AG04450 (cell line): ENCODE data around the gene CNOT6L. TPM values are rescaled to one million over a fixed set of nuclear protein-coding genes. Genes with fewer than 3 reads are reported as not detected.

Source experiments
- CTCF ChIA-PET: fragments of 300-600, 350-600 bp; formaldehyde crosslinking; extraction: SDS; loops from one replicate; lab custom pipeline; 2022; ENCODE audit warnings: antibody characterized with exemption, inconsistent platforms; lab: Charles Lee
- POLR2A ChIA-PET: fragments of 350-600 bp; formaldehyde crosslinking; extraction: SDS; loops from one replicate; lab custom pipeline; 2021; ENCODE audit warnings: antibody characterized with exemption, inconsistent platforms; lab: Yijun Ruan, JAX
- DNase-seq: peaks from one replicate; pipeline ENCODE4 v3.0.0-alpha.2; 2011; ENCODE audit warnings: low read depth, low spot score
- H3K27ac ChIP-seq: one replicate; pipeline ENCODE4 v1.5.1; 2012; ENCODE audit warnings: low read depth, low read length, control low read depth
- H3K27me3 ChIP-seq: one replicate; pipeline ENCODE4 v1.6.0; 2012; ENCODE audit warnings: low read length; ENCODE audit not compliant: control insufficient read depth, insufficient read depth
- H3K4me3 ChIP-seq: 2 replicates; pipeline ENCODE4 v1.5.1; 2011; ENCODE audit warnings: mild to moderate bottlenecking, low read depth, low read length, control low read depth
- H3K9me3 ChIP-seq: 2 replicates; pipeline ENCODE4 v1.5.1; 2012; ENCODE audit warnings: low read length; ENCODE audit not compliant: control insufficient read depth, insufficient read depth
- polyA plus RNA-seq: library from polyadenylated mRNA; depleted of rRNA; stranded (reverse); fragments of >200 nt; gene quantifications from 2 replicates; pipeline ENCODE4 v1.2.3, GENCODE V29; 2011
- TF ChIP-seq, protein P1 (sequence below): IDR thresholded peaks from 2 replicates; pipeline ENCODE4 v1.5.1; 2011; ENCODE audit warnings: low read depth, low read length, control low read depth, inconsistent platforms

CNOT6L gene
- polyA plus RNA-seq, 1 experiment, result 10.7 TPM

DNA sequence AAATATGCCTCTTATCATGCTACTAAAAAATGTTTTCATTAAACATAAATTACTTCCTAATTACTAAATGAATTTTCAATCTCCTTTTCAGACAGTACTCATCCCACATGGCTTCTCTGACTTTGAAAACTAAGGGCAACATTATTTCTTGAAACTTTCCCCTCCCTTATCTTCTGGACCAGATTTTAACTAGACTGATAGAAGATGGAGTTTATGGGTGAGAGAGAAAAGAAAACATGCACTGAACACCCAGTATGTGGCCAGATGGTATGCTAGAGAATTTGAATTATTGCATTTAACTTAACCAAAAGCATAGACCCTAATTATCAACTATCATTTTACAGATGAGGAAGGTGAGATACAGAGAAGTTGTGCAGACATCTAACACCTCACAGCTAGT, 16.8 kb downstream of the CNOT6L start:
- H3K9me3 ChIP-seq, result no peaks in the 10 kb centered on the region
- TF ChIP-seq, protein P1, sequence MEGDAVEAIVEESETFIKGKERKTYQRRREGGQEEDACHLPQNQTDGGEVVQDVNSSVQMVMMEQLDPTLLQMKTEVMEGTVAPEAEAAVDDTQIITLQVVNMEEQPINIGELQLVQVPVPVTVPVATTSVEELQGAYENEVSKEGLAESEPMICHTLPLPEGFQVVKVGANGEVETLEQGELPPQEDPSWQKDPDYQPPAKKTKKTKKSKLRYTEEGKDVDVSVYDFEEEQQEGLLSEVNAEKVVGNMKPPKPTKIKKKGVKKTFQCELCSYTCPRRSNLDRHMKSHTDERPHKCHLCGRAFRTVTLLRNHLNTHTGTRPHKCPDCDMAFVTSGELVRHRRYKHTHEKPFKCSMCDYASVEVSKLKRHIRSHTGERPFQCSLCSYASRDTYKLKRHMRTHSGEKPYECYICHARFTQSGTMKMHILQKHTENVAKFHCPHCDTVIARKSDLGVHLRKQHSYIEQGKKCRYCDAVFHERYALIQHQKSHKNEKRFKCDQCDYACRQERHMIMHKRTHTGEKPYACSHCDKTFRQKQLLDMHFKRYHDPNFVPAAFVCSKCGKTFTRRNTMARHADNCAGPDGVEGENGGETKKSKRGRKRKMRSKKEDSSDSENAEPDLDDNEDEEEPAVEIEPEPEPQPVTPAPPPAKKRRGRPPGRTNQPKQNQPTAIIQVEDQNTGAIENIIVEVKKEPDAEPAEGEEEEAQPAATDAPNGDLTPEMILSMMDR, result no peak
- H3K27me3 ChIP-seq, result no peaks in the 10 kb centered on the region
- H3K27ac ChIP-seq, result no peak overlapping the region
- no peak overlapping the region for H3K4me3 ChIP-seq
- ChIA-PET POLR2A (no interaction called here), CTCF (no interaction called here)
- DNase-seq, result no peak

DNA sequence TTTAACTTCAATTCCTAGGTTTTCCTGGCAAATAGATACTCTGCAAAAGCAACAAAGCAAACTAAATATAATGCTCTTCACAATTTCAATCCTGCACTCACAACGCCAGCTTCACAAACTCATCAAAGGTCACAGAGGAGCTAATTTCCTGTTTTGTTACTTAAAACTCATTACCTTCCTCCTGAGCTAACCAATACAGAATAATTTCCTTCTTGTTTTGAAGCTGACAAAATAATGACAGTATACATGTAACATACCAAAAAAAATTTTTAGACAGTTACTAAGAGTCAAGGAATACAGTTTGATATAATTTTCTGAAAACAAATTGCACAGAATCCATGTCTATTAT, 17.9 kb downstream of the CNOT6L start:
- H3K9me3 ChIP-seq, result no peaks in the 10 kb centered on the region
- no peaks in the 10 kb centered on the region for H3K27me3 ChIP-seq
- ChIA-PET POLR2A (no interaction called here), CTCF (interaction anchor here (1.1 kb wide), 1 partner anchor 16 kb away, joined by 7 read pairs; no protein-coding TSS in a partner anchor)
- no peak overlapping the region for H3K27ac ChIP-seq
- TF ChIP-seq, protein P1, result no peak
- H3K4me3 ChIP-seq, result no peak overlapping the region
- no peak for DNase-seq

- H3K27ac ChIP-seq, result no peak overlapping the region
- H3K4me3 ChIP-seq, result no peak overlapping the region
- no peaks in the 10 kb centered on the region for H3K9me3 ChIP-seq
- DNase-seq, result no peak
- POLR2A ChIA-PET, result no interaction called here
- TF ChIP-seq, protein P1, result no peak
- CTCF ChIA-PET, result interaction anchor here (1.1 kb wide), 1 partner anchor 17 kb away, joined by 7 read pairs; no protein-coding TSS in a partner anchor
- no peaks in the 10 kb centered on the region for H3K27me3 ChIP-seq
Measured at GRCh38 chr4:77800483-77801259, 18.5 kb downstream of the CNOT6L start.

GRCh38 chr4:77800077-77800476, 19.1 kb downstream of the CNOT6L start:
- TF ChIP-seq, protein P1, result no peak
- POLR2A ChIA-PET, result no interaction called here
- H3K9me3 ChIP-seq, result no peaks in the 10 kb centered on the region
- CTCF ChIA-PET, result interaction anchor here (1.1 kb wide), 1 partner anchor 17 kb away, joined by 7 read pairs; no protein-coding TSS in a partner anchor
- no peak overlapping the region for H3K4me3 ChIP-seq
- no peaks in the 10 kb centered on the region for H3K27me3 ChIP-seq
- DNase-seq, result no peak
- H3K27ac ChIP-seq, result no peak overlapping the region

DNA sequence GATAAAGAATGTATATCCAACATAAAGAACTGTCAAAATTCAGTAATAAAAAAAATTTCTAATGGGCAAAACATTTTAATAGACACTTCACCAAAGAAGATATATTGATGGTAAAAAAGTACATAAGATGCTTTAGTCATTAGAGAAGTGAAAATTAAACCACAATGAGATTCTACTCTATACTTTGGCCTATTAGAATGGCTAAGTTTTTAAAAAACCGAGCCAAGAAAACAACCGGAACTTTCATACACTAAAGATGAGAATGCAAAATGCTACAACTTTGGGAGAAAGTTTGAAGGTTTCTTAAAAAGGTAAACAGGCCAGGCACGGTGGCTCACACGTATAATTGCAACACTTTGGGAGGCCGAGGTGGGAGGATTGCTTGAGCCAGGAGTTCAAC, 20.8 kb downstream of the CNOT6L start:
- ChIA-PET POLR2A (no interaction called here), CTCF (no interaction called here)
- no peak for DNase-seq
- no peak overlapping the region for H3K4me3 ChIP-seq
- TF ChIP-seq, protein P1, result no peak
- H3K9me3 ChIP-seq, result no peaks in the 10 kb centered on the region
- no peaks in the 10 kb centered on the region for H3K27me3 ChIP-seq
- no peak overlapping the region for H3K27ac ChIP-seq
